HepG2 (cell line): Measurements from ENCODE around the gene MAVS. TPM values are rescaled to one million over a fixed set of nuclear protein-coding genes. Genes with fewer than 3 reads are reported as not detected.
A peak's percentile ranks its signal among the peaks of the same experiment; 100 is the strongest.

Experiments
- BHLHE40 ChIP-seq: IDR thresholded peaks from 2 replicates; pipeline ENCODE4 v1.6.1; 2011; ENCODE audit warnings: low read length, improper control_type of control experiment
- BRD4 ChIP-seq: sonication (generic); formaldehyde crosslinking; IDR thresholded peaks from 2 replicates; pipeline ENCODE4 v1.4.0; 2020; ENCODE audit warnings: missing genetic modification reagents
- CSRNP2 ChIP-seq: sonication (generic); formaldehyde crosslinking; conservative IDR thresholded peaks from 2 replicates; pipeline ENCODE4 v1.8.0; 2022; ENCODE audit warnings: low read depth, missing genetic modification reagents
- ETV6 ChIP-seq: sonication (generic); formaldehyde crosslinking; conservative IDR thresholded peaks from 2 replicates; pipeline ENCODE4 v1.4.0; 2020; ENCODE audit warnings: missing genetic modification reagents
- GPN1 ChIP-seq: sonication (generic); formaldehyde crosslinking; IDR thresholded peaks from 2 replicates; pipeline ENCODE4 v1.5.1; 2020; ENCODE audit warnings: missing genetic modification reagents, borderline replicate concordance
- KLF16 ChIP-seq, 2 experiments: sonication (generic) in 1 of 2; formaldehyde crosslinking in 1 of 2; IDR thresholded peaks; 2 replicates each; pipeline versions ENCODE4 v1.6.1 to v1.8.0; 2016 to 2023; ENCODE audit warnings: missing genetic modification reagents in 2 of 2, missing compliant biosample characterization in 1 of 2
- NBN ChIP-seq: fragments of 450-650 bp; conservative IDR thresholded peaks from 2 replicates; pipeline ENCODE4 v1.6.1; 2017
- POGZ ChIP-seq: sonication (generic); formaldehyde crosslinking; IDR thresholded peaks from 2 replicates; pipeline ENCODE4 v1.4.0; 2020; ENCODE audit warnings: mild to moderate bottlenecking, missing genetic modification reagents
- POLR2AphosphoS5 ChIP-seq: IDR thresholded peaks from 2 replicates; pipeline ENCODE4 v1.6.1; 2012; ENCODE audit warnings: low read depth, low read length
- RBM39 ChIP-seq: fragments of 200-400 bp; formaldehyde crosslinking; IDR thresholded peaks from one replicate; pipeline ENCODE4 v1.6.1; 2018; ENCODE audit warnings: antibody characterized with exemption, mild to moderate bottlenecking, low read depth, low read length; ENCODE audit not compliant: poor library complexity, severe bottlenecking
- SALL2 ChIP-seq: sonication (generic); formaldehyde crosslinking; IDR thresholded peaks from 2 replicates; pipeline ENCODE4 v1.8.1; 2023; ENCODE audit warnings: mild to moderate bottlenecking, missing genetic modification reagents, inconsistent platforms
- ZNF350 ChIP-seq: sonication (generic); formaldehyde crosslinking; IDR thresholded peaks from 2 replicates; pipeline ENCODE4 v1.4.0; 2020; ENCODE audit warnings: mild to moderate bottlenecking, low read depth, missing genetic modification reagents, borderline replicate concordance
- ZNF670 ChIP-seq: sonication (generic); formaldehyde crosslinking; IDR thresholded peaks from 2 replicates; pipeline ENCODE4 v1.8.0; 2022; ENCODE audit warnings: mild to moderate bottlenecking, missing genetic modification reagents, borderline replicate concordance
- ZNF713 ChIP-seq: sonication (generic); formaldehyde crosslinking; IDR thresholded peaks from 2 replicates; pipeline ENCODE4 v1.4.0; 2020; ENCODE audit warnings: mild to moderate bottlenecking, missing genetic modification reagents
- polyA plus RNA-seq, 8 experiments: library from polyadenylated mRNA; depleted of rRNA in 3 of 8; stranded (reverse) in 7 of 8; unstranded in 1 of 8; fragments of >200 nt; fragmentation: Illumina TruSeq in 4 of 8; extraction: Trizol in 4 of 8; gene quantifications; 2 replicates each; pipeline versions ENCODE4 v1.2.1 to v1.2.3, GENCODE V29; 2011 to 2016; ENCODE audit warnings: low read depth in 4 of 8, missing spikeins in 1 of 8, mixed read lengths in 1 of 8; ENCODE audit not compliant: insufficient read depth in 1 of 8
- total RNA-seq, 5 experiments: library from RNA; depleted of rRNA; stranded (reverse); fragments of >200 nt; fragmentation: Illumina TruSeq; extraction: Trizol; gene quantifications; 2 replicates each; pipeline ENCODE4 v1.2.3, GENCODE V29; 2016; ENCODE audit warnings: low read depth in 1 of 5
- TF ChIP-seq, protein P1 (sequence below): sonication (generic); formaldehyde crosslinking; IDR thresholded peaks from 2 replicates; pipeline ENCODE4 v1.5.0; 2020; ENCODE audit warnings: mild to moderate bottlenecking, missing genetic modification reagents
- TF ChIP-seq, protein P2 (sequence below): sonication (generic); IDR thresholded peaks from 2 replicates; pipeline ENCODE4 v1.6.1; 2016; ENCODE audit warnings: low read depth, borderline replicate concordance
- TF ChIP-seq, protein P3 (sequence below): sonication (generic); formaldehyde crosslinking; IDR thresholded peaks from 2 replicates; pipeline ENCODE4 v1.4.0; 2020; ENCODE audit warnings: missing genetic modification reagents
- TF ChIP-seq, protein P4 (sequence below): sonication (generic); formaldehyde crosslinking; IDR thresholded peaks from 2 replicates; pipeline ENCODE4 v1.5.0; 2020; ENCODE audit warnings: mild to moderate bottlenecking, missing genetic modification reagents, borderline replicate concordance

The MAVS gene
- total and polyA plus RNA-seq, 2 of the 13 experiments (the other 11 are each of a cell fraction or from before 2014, with no cell fraction given) = 27.3 to 36.6 TPM

DNA sequence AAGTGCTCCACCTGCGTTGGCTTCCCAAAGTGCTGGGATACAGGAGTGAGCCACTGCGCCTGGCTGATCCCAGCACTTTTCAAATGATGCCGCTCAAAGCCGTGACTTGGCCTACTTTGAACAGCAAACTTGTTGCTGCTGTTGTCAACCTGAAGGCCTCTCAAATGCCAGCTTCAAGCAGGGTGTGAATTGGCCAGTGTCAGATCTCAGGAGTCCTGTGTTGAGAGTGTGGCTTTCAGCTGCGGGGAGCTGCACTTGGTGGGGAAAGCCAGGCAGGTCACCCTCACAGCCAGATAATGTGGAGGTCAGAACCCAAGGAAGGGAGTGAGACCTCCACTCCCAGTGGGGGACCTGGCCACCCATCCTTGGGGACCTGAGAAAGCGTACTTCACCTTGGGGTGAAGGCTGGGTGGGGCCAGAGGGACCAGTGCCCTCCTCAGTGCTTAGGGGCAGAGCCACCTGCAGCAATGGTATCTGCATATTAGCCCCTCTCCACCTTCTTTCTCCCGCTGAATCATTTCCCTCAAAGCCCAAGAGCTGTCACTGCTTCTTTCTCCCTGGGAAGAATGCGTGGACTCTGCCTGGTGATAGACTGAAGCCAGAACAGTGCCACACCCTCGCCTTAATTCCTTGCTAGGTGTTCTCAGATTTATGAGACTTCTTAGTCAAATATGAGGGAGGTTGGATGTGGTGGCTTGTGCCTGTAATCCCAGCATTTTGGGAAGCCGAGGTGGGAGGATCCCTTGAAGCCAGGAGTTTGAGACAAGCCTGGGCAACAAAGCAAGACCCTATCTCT is 23.4 kb downstream of the MAVS start (continued):
- TF ChIP-seq, protein P1, sequence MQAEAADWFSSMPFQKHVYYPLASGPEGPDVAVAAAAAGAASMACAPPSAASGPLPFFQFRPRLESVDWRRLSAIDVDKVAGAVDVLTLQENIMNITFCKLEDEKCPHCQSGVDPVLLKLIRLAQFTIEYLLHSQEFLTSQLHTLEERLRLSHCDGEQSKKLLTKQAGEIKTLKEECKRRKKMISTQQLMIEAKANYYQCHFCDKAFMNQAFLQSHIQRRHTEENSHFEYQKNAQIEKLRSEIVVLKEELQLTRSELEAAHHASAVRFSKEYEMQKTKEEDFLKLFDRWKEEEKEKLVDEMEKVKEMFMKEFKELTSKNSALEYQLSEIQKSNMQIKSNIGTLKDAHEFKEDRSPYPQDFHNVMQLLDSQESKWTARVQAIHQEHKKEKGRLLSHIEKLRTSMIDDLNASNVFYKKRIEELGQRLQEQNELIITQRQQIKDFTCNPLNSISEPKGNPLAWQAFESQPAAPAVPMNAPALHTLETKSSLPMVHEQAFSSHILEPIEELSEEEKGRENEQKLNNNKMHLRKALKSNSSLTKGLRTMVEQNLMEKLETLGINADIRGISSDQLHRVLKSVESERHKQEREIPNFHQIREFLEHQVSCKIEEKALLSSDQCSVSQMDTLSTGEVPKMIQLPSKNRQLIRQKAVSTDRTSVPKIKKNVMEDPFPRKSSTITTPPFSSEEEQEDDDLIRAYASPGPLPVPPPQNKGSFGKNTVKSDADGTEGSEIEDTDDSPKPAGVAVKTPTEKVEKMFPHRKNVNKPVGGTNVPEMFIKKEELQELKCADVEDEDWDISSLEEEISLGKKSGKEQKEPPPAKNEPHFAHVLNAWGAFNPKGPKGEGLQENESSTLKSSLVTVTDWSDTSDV (CRISPR knock-in tag) = peak; percentile 37; the same call in 1 of the 2 replicates
- TF ChIP-seq, protein P2, sequence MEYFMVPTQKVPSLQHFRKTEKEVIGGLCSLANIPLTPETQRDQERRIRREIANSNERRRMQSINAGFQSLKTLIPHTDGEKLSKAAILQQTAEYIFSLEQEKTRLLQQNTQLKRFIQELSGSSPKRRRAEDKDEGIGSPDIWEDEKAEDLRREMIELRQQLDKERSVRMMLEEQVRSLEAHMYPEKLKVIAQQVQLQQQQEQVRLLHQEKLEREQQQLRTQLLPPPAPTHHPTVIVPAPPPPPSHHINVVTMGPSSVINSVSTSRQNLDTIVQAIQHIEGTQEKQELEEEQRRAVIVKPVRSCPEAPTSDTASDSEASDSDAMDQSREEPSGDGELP = no peak
- TF ChIP-seq GPN1 (CRISPR knock-in tag) (no peak), POGZ (CRISPR knock-in tag) (no peak), ZNF670 (CRISPR knock-in tag) (no peak), NBN (no peak), RBM39 (no peak), ZNF350 (no peak), BRD4 (CRISPR knock-in tag) (no peak), SALL2 (no peak), ETV6 (CRISPR knock-in tag) (no peak), CSRNP2 (CRISPR knock-in tag) (no peak), ZNF713 (no peak), POLR2AphosphoS5 (peak; percentile 11; the same call in 1 of the 2 replicates), KLF16 (CRISPR knock-in tag; IDR thresholded peaks at IDR 0.05) (no peak), BHLHE40 (no peak)
- TF ChIP-seq, protein P3, sequence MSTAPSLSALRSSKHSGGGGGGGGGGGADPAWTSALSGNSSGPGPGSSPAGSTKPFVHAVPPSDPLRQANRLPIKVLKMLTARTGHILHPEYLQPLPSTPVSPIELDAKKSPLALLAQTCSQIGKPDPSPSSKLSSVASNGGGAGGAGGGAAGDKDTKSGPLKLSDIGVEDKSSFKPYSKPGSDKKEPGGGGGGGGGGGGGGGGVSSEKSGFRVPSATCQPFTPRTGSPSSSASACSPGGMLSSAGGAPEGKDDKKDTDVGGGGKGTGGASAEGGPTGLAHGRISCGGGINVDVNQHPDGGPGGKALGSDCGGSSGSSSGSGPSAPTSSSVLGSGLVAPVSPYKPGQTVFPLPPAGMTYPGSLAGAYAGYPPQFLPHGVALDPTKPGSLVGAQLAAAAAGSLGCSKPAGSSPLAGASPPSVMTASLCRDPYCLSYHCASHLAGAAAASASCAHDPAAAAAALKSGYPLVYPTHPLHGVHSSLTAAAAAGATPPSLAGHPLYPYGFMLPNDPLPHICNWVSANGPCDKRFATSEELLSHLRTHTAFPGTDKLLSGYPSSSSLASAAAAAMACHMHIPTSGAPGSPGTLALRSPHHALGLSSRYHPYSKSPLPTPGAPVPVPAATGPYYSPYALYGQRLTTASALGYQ (CRISPR knock-in tag) = no peak
- TF ChIP-seq, protein P4, sequence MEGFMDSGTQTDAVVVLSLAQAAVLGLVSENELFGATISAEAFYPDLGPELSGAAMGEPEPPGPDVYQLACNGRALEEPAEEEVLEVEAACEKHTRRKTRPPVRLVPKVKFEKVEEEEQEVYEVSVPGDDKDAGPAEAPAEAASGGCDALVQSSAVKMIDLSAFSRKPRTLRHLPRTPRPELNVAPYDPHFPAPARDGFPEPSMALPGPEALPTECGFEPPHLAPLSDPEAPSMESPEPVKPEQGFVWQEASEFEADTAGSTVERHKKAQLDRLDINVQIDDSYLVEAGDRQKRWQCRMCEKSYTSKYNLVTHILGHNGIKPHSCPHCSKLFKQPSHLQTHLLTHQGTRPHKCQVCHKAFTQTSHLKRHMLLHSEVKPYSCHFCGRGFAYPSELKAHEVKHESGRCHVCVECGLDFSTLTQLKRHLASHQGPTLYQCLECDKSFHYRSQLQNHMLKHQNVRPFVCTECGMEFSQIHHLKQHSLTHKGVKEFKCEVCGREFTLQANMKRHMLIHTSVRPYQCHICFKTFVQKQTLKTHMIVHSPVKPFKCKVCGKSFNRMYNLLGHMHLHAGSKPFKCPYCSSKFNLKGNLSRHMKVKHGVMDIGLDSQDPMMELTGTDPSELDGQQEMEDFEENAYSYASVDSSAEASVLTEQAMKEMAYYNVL (CRISPR knock-in tag) = no peak
